ENCODE data around the gene LMF2.

Gene LMF2

GRCh38 chr22:50502628-50503474 lies 4.7 kb downstream of the LMF2 start:
- TF ChIP-seq CTCF (conservative IDR thresholded peaks at IDR 0.05) = no peak
- H3K27ac ChIP-seq = no peak overlapping the region

- TF ChIP-seq CTCF (conservative IDR thresholded peaks at IDR 0.05) = no peak
- no peak overlapping the region for H3K27ac ChIP-seq
Measured at GRCh38 chr22:50502096-50502495, 5.4 kb downstream of the LMF2 start.

GRCh38 chr22:50500452-50500851 lies 7.0 kb downstream of the LMF2 start:
- no peak overlapping the region for H3K27ac ChIP-seq
- no peak for TF ChIP-seq CTCF (conservative IDR thresholded peaks at IDR 0.05)

GRCh38 chr22:50498322-50498890 lies 9.1 kb downstream of the LMF2 start:
- no peak overlapping the region for H3K27ac ChIP-seq
- TF ChIP-seq CTCF (conservative IDR thresholded peaks at IDR 0.05) = peak; percentile 28; the same call in 1 of the 2 replicates

- H3K27ac ChIP-seq = no peak overlapping the region
- no peak for TF ChIP-seq CTCF (conservative IDR thresholded peaks at IDR 0.05)
Measured at GRCh38 chr22:50497093-50497492, 10.4 kb downstream of the LMF2 start.

- H3K27ac ChIP-seq = 0 out of 2 replicates have a peak overlapping the region, but pooled peaks have one; percentile 11
- TF ChIP-seq CTCF (conservative IDR thresholded peaks at IDR 0.05) = no peak
Measured at GRCh38 chr22:50490531-50491308, 16.8 kb downstream of the LMF2 start.
